HCT116 (cell line): ENCODE measurements around the gene C2. TPM values are rescaled to one million over a fixed set of nuclear protein-coding genes. Genes with fewer than 3 reads are reported as not detected.

ENCODE experiments used
- ATAC-seq: fragments of 200-7000 bp; cut with Tn5 transposase; 2 replicates; pipeline ENCODE4 v1.9.1; 2020; ENCODE audit warnings: mild to moderate bottlenecking, moderate library complexity
- BruUV-seq: library from RNA; stranded (reverse); fragments of 400-500 nt; replicated peaks from 2 replicates; lab custom pipeline; 2021; lab: Mats Ljungman, UMichigan
- CTCF ChIA-PET: fragments of 300-600 bp; sonication (Branson Sonifier 250); formaldehyde crosslinking; loops from one replicate; lab custom pipeline; 2021; ENCODE audit warnings: antibody characterized with exemption; lab: Charles Lee
- POLR2A ChIA-PET: fragments of 300-600, 350-600 bp; sonication (Branson Sonifier 250); formaldehyde crosslinking; loops from one replicate; lab custom pipeline; 2021; ENCODE audit warnings: antibody characterized with exemption; lab: Charles Lee
- RAD21 ChIA-PET, 2 experiments: fragments of 300-600 bp; sonication (Branson Sonifier 250); formaldehyde crosslinking; loops; one replicate each; lab custom pipeline; 2023; ENCODE audit warnings: low total read pairs in 2 of 2; ENCODE audit not compliant: uncharacterized antibody in 2 of 2, unreplicated experiment in 2 of 2, low non-redundant PET in 1 of 2; lab: Charles Lee
- DNase-seq: peaks from one replicate; pipeline ENCODE4 v3.0.0-alpha.2; 2010; ENCODE audit warnings: low read depth, low spot score
- H2AFZ ChIP-seq: fragments of 200-600 bp; shearing (Covaris generic), sonication (generic); 2 replicates; pipeline ENCODE4 v1.6.1; 2017; ENCODE audit warnings: low read depth, mixed run types, mixed read lengths, antibody characterized with exemption, low read length; ENCODE audit not compliant: poor library complexity, severe bottlenecking
- H3K27ac ChIP-seq: 2 replicates; pipeline ENCODE4 v1.5.1; 2012; ENCODE audit warnings: low read depth, low read length
- H3K27me3 ChIP-seq: fragments of 200-600 bp; sonication (generic); 2 replicates; pipeline ENCODE4 v1.6.1; 2016; ENCODE audit warnings: mixed run types, low read length, mixed read lengths; ENCODE audit not compliant: insufficient read depth
- H3K36me3 ChIP-seq, 2 experiments: fragments of 200-500 bp in 1 of 2; fragments of 200-600 bp in 1 of 2; sonication (Bioruptor generic) in 1 of 2; sonication (generic) in 1 of 2; 2 replicates each; pipeline versions ENCODE4 v1.5.1 to v1.6.1; 2014 to 2016; ENCODE audit warnings: low read length in 2 of 2, inconsistent platforms in 1 of 2, mixed read lengths in 1 of 2, mixed run types in 1 of 2; ENCODE audit not compliant: insufficient read depth in 2 of 2, control insufficient read depth in 1 of 2
- H3K4me1 ChIP-seq, 2 experiments: fragments of 200-600 bp in 1 of 2; sonication (generic) in 1 of 2; 2 replicates each; pipeline versions ENCODE4 v1.5.1 to v1.6.1; 2012 to 2017; ENCODE audit warnings: low read length in 2 of 2, inconsistent platforms in 1 of 2, mild to moderate bottlenecking in 1 of 2, mixed read lengths in 1 of 2, mixed run types in 1 of 2, moderate library complexity in 1 of 2; ENCODE audit not compliant: insufficient read depth in 2 of 2, control insufficient read depth in 1 of 2
- H3K4me2 ChIP-seq: fragments of 200-600 bp; sonication (generic); 2 replicates; pipeline ENCODE4 v1.6.1; 2017; ENCODE audit warnings: mixed run types, low read length, mixed read lengths
- H3K4me3 ChIP-seq, 2 experiments: fragments of 200-600 bp in 1 of 2; sonication (generic) in 1 of 2; replicated peaks in 1 of 2; 2 replicates each; pipeline ENCODE4 v1.5.1; 2011 to 2016; ENCODE audit warnings: low read length in 2 of 2, control low read depth in 1 of 2, low read depth in 1 of 2, mild to moderate bottlenecking in 1 of 2, mixed read lengths in 1 of 2, mixed run types in 1 of 2
- H3K79me2 ChIP-seq: fragments of 200-600 bp; sonication (generic); 2 replicates; pipeline ENCODE4 v1.6.1; 2017; ENCODE audit warnings: mild to moderate bottlenecking, mixed run types, low read length, moderate library complexity, mixed read lengths; ENCODE audit not compliant: insufficient read depth
- H3K9ac ChIP-seq: fragments of 200-600 bp; sonication (generic); 2 replicates; pipeline ENCODE4 v1.6.1; 2016; ENCODE audit warnings: low read length, mixed read lengths
- H3K9me2 ChIP-seq: fragments of 200-600 bp; sonication (generic), shearing (Covaris generic); 2 replicates; pipeline ENCODE4 v1.6.1; 2017; ENCODE audit warnings: mixed run types, mild to moderate bottlenecking, moderate library complexity; ENCODE audit not compliant: insufficient read depth
- H3K9me3 ChIP-seq, 2 experiments: fragments of 200-500 bp in 1 of 2; fragments of 200-600 bp in 1 of 2; sonication (Bioruptor generic) in 1 of 2; sonication (generic) in 1 of 2; 2 replicates each; pipeline ENCODE4 v1.6.1; 2014 to 2017; ENCODE audit warnings: low read length in 2 of 2, mixed read lengths in 2 of 2, inconsistent platforms in 1 of 2, low read depth in 1 of 2, mild to moderate bottlenecking in 1 of 2, mixed run types in 1 of 2, moderate library complexity in 1 of 2; ENCODE audit not compliant: control insufficient read depth in 1 of 2, insufficient read depth in 1 of 2
- H4K20me1 ChIP-seq: fragments of 200-600 bp; sonication (generic), shearing (Covaris generic); 2 replicates; pipeline ENCODE4 v1.6.1; 2017; ENCODE audit warnings: mixed run types, mild to moderate bottlenecking, moderate library complexity; ENCODE audit not compliant: insufficient read depth
- ATF3 ChIP-seq: IDR thresholded peaks from 2 replicates; pipeline ENCODE4 v1.6.1; 2012
- EGR1 ChIP-seq: IDR thresholded peaks from 2 replicates; pipeline ENCODE4 v1.6.1; 2012; ENCODE audit warnings: low read depth
- EZH2 ChIP-seq: fragments of 200-600 bp; sonication (generic); IDR thresholded peaks from 2 replicates; pipeline ENCODE4 v1.6.1; 2017; ENCODE audit warnings: antibody characterized with exemption, mixed run types
- EZH2phosphoT487 ChIP-seq: fragments of 200-600 bp; IDR thresholded peaks from 2 replicates; pipeline ENCODE4 v1.6.1; 2018; ENCODE audit warnings: antibody characterized with exemption, borderline replicate concordance
- JUND ChIP-seq: IDR thresholded peaks from 2 replicates; pipeline ENCODE4 v1.6.1; 2012
- MAX ChIP-seq: IDR thresholded peaks from 2 replicates; pipeline ENCODE4 v1.6.1; 2012
- POLR2AphosphoS5 ChIP-seq: IDR thresholded peaks from 2 replicates; pipeline ENCODE4 v1.6.1; 2011; ENCODE audit warnings: mild to moderate bottlenecking, low read depth, low read length, moderate library complexity
- REST ChIP-seq: IDR thresholded peaks from 2 replicates; pipeline ENCODE4 v1.6.1; 2012; ENCODE audit warnings: low read depth
- SIN3A ChIP-seq: IDR thresholded peaks from 2 replicates; pipeline ENCODE4 v1.6.1; 2012; ENCODE audit warnings: low read depth
- ZBTB33 ChIP-seq: IDR thresholded peaks from 2 replicates; pipeline ENCODE4 v1.6.1; 2011; ENCODE audit warnings: mild to moderate bottlenecking, low read length, moderate library complexity; ENCODE audit not compliant: insufficient replicate concordance; ENCODE audit errors: extremely low read depth
- ZFX ChIP-seq: fragments of 450-650 bp; IDR thresholded peaks from 2 replicates; pipeline ENCODE4 v1.6.1; 2017
- ZNF274 ChIP-seq: fragments of 200-500 bp; sonication (Bioruptor generic); IDR thresholded peaks from 2 replicates; pipeline ENCODE4 v1.6.1; 2014; ENCODE audit warnings: mild to moderate bottlenecking, low read depth, low read length, inconsistent platforms
- intact Hi-C: fragments of 100-400 bp; cut with micrococcal nuclease; formaldehyde crosslinking; loops from 2 replicates; pipeline ENCODE4 v1.10.0; 2022
- total RNA-seq: library from RNA; stranded (reverse); gene quantifications from one replicate; pipeline ENCODE4 v1.2.1, GENCODE V29; 2021; ENCODE audit not compliant: unreplicated experiment

Gene C2
- total RNA-seq, 1 experiment from 2014 or later, result 3.1 TPM

- no peak for TF ChIP-seq REST
- TF ChIP-seq, all 23 proteins: peak for 0
These were observed 39.0 kb downstream of the C2 start (continued) for GRCh38 chr6:31966506-31966905.

GRCh38 chr6:31966997-31967925, 39.7 kb downstream of the C2 start:
- H3K4me2 ChIP-seq, result no peak overlapping the region
- no peak for ATAC-seq
- no peaks in the 10 kb centered on the region for H3K9me3 ChIP-seq
- H3K4me1 ChIP-seq, result peaks cover 3 to 14% of the 10 kb centered on the region in 2 experiments; a peak in 3 of 4 replicates
- no peak overlapping the region for H3K4me3 ChIP-seq
- no peak for TF ChIP-seq SIN3A
- no peak for TF ChIP-seq ZNF274
- TF ChIP-seq ZBTB33, result no peak
- no peak for TF ChIP-seq ATF3
- no peak for TF ChIP-seq ZFX
- no peak for TF ChIP-seq MAX
- no peak for TF ChIP-seq EZH2
- no peak for TF ChIP-seq JUND
- no peak for TF ChIP-seq EZH2phosphoT487
- no peak for TF ChIP-seq POLR2AphosphoS5
- TF ChIP-seq EGR1, result no peak
- TF ChIP-seq, all 23 proteins: peak for 0
- intact Hi-C loops, result no loop called here
- Histone ChIP-seq H3K27ac (no peak overlapping the region), H2AFZ (no peak overlapping the region), H3K36me3 (peaks cover 37 to 45% of the 10 kb centered on the region in 2 experiments; a peak in 3 of 4 replicates), H3K9me2 (no peaks in the 10 kb centered on the region), H3K27me3 (no peaks in the 10 kb centered on the region), H3K79me2 (peaks cover 15% of the 10 kb centered on the region), H3K9ac (no peak overlapping the region), H4K20me1 (no peaks in the 10 kb centered on the region)
- BruUV-seq, result no TSS peak
- ChIA-PET RAD21 (no interaction called here), CTCF (no interaction called here), POLR2A (interaction anchor here (1.4 kb wide), 1 partner anchor 8 kb away, joined by 3 read pairs; the partner anchor contains the start of gene SKIC2)
- DNase-seq, result no peak
